UCSD-AML1 (cell line): Measurements from ENCODE around the gene MIF.
"Not testable (repeated sequence)": the region's sequence is repeated elsewhere in the genome, so short reads cannot be mapped to it uniquely, and the experiment has no call there.

Source experiments
- DNase-seq: peaks from one replicate; lab custom pipeline; 2025; ENCODE audit not compliant: unreplicated experiment; lab: John Stamatoyannopoulos, UW

The MIF gene

DNA sequence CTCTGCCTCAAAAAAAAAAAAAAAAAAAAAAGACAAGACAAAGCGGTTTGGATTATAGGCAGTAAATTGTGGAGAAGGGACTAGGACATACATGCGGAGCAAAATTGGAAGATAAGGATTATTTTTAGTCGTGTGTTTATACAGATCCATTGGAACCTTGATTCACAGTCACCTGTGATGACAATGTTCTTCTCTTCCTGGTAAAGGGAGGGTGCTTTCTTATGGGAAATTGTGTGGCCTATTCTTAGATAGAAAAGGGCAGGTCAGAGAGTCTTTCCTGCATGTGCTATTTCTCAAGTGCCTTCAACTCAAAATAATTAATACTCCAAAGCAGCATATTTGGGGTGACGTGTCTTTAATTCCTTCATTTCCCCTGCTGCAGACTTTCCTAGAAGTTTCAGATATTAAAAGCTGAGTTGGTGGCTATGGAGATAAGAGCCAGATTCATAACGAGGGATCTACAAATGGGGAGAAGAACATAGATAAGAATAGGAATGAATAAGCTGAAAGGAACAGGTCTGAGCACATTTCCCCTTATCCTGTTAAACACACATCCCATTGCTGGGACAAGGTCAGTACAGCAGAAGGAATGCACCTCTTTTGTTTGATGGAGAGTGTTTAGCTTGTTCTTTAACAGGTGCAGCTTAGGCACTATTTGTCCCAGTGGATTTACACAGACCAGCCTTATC is 44.3 kb downstream of the MIF start:
- no peak for DNase-seq

DNA sequence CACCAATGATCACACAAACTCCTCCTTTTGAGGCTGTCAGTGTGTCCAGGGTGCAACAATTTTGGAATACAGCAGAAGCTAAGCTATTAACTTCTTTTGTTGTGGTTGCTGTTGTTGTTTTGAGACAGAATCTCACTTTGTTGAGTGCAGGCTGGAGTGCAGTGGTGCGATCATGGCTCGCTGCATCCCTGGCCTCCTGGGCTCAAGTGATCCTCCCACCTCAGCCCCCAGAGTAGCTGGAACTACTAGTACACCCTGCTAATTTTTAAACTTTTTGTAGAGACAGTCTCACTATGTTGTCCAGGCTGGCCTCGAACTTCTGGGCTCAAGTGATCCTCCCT is 44.8 kb downstream of the MIF start:
- no peak for DNase-seq

GRCh38 chr22:23940166-23940565 is 46.0 kb downstream of the MIF start:
- not testable (repeated sequence) for DNase-seq
